HG03342 (cell line): ENCODE measurements around the gene R3HDM2.

ENCODE experiments used
- ATAC-seq: cut with Tn5 transposase; IDR thresholded peaks from one replicate; pipeline ENCODE4 v1.9.1; 2021; ENCODE audit warnings: mild to moderate bottlenecking, moderate library complexity; ENCODE audit not compliant: unreplicated experiment

Gene R3HDM2

DNA sequence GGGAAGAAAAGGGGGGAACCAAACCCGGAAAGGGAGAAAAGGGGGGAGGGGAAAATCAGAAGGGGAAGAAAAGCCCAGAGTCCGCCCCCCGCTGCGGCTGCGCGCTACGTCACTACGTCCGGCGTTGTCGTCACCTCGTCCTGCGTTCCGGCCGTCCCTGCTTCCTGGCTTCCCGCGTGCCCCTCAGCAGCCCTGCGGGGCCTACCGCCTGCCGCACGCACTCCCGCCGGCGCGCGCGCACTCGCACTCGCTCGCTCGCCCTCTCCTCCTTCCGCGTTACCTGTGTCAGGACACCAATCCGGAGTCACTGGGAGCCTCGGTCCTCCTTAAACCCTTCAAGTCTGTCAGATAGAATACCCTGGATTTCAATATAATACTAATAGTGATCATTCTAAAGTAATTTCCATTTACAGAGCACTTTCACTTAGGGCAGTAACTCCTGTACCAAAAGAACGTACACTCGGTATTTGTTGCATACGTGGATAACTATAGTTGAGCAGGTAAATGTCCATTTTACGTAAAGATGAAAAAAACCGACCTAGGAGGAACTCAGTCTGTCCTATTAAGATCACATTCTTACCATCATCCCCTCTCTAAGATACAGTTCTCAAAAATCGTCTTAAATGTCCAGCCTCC lies at the start of gene R3HDM2:
TSS of gene R3HDM2 (minus strand) at position 113 of the 636 bp plus-strand sequence. CDS start 120,615 bp downstream, outside the sequence.
- ATAC-seq: peak; percentile 93

DNA sequence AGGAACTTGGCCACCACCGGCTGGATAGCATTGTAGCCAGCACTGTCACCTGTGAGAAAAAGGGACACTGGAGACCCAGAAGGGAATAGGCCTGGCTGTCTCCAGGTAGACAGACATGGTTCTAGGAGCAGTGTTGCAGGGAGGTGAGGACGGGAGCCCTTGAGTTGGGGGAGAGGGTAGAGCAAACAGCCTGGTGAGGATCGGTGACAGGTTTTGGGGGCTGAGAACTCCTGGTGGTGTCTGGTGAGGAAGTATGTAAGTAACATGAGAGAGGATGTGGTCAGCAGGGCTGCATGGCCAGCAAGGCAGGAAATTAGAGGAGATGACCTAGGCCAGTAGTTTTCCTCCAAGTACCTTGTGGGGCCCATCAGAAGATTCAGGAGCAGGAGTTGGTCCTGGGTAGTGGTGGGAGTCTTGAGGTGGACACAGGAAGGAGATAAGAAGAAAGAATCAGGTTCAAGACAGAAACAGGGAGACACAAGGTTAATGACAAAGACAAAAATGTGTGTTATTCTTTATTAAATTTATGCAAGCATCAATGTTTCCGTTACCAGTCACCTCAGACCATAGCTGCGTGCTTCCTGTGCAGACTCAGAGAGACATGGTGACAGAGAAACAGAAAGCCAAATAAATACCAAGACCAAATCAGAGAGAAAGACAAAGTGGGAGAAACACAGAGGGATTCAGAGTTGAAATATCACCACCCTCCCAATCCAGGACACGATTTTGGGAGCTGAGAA lies 48.7 kb upstream of the R3HDM2 start, which contains the start of gene ARHGAP9:
TSS of gene ARHGAP9 (minus strand) at position 491 of the 740 bp plus-strand sequence. CDS start at position 31, 460 bp downstream.
- peak; percentile 37 for ATAC-seq

DNA sequence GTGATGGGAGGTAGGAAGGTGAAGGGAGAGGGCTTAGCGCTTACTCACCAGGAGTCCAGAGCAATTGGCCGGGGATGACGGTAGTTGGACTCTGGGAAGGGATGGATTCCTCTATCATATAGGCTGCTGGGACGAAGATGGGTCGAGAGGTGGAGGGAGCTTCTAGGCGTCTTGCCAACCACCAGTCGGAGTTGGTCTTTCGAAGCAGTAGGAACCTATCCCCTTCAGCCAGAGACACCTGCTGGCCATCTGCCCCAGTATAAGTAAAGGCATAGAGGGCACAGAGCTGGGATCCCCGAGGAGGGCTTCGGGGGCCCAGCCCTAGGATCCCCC lies 48.2 kb upstream of the R3HDM2 start:
- no peak for ATAC-seq

DNA sequence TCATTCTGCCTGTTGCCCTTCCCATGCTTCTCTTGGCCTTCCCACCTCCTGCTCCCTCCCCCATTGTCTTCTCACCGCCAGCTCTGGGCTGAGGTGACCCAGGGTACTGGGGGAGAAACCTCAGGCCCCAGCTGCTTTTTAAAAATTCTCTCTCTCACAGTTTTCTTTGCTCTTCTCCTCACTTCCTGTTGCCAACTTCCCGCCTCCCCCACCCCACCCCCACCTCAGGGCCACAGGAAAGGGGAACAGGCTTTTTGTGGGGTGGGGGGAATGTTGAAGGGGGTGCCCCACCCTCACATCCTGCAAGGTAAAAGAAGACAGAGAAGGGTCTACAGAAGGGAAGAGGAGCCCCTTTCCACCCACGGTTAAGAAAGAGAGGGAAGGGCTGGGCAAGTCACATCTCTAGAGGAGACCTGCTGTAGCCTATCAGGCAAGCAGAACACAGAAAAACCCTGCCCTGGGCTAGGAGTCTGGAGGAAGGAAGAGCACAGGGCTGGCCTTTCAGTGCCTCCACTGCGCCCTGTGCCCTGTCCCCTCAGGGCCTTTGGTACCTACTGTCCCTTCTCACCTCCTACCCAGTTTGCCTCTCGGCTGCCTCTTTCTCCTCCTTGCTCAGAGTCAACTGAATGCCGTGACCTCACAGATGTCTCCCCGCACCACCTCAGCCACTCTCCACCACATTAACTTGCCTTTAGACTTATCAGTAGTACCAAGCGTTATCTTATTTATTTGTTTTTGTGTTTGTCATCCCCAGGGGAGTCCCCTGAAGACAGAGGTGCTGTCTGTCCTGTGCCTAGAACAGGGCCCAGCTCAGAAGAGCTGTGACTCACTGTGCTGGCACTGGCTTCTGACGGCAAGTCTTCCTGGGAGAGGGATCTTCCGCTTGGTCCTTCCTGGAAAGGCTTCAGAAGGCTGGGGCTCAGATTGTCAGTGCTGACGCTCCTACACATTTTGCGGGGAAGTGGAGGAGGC lies 47.2 kb upstream of the R3HDM2 start:
- ATAC-seq: peak; percentile 36

DNA sequence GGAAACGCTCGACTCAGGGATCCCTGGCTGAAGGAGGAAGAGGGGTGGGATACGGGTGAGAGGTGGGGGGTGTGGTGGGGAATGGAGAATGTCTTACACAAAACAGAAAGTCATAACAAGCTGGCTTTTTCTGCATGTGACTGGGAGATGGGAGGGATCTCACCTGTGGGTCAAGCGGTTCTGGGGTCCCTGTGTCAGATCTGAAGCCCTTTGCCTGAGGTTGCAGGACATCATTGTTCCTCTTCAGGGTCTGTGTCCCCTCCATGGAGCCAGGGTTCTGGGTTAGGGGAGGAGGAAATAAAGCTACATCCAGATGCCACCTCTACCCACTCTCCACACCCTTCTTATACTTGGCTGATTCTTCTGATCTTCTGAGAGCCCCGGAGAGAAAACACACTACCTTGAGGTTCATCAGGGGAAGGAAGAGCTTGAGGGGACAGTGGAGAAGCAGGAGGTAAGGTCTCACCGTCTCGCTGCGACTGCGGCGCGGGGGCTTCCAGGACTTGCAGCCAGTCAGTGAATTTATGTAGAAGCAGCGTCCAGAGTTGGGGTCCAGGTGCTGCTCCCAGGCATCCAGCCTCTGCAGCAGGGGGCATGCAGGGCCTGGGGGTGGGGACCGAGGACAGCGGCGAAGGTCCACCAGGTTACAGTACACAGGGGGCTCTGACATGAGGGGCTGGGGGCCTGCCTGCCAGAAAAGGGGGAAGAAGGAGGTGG lies 46.3 kb upstream of the R3HDM2 start:
- no peak for ATAC-seq

DNA sequence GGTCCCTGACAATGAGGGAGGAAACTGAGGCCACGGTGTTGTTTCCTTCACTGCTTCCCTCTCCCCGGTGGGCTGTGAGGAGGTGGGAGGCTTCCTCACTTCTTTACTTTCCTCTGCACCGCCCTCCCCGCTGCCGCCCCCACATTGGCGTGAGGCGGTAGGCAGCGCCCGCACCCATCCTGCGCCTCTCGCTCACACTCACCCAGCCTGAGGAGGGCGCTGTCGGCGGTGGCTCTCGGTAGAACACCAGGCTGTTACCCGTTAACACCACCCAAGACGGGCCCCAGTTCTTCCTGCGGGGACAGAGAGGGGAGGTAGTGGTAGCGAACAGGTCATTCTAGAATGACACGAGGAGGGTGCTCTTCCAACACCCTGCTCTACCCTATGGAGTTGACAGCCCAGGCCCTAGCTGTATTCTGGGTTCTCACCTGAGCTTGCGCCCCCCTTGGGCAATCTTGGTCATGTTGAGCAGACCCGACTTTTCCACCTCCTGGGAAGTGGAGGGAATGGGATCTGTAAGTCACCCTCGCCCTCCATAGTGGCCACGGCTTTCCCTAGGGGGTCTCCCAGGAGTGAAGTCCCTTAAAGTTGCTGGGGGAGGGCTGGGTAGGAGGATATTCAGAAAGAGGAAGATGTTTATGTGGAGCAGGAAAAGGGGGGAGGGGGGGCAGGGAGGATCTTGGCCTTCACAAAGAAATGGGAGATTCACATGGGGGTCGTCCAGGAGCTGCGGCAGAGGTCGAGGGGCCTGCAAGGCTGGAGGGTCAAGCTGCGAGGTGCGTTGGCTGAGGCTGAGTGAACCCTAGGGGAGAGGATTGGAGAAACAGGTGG lies 45.5 kb upstream of the R3HDM2 start:
- peak; percentile 48 for ATAC-seq

DNA sequence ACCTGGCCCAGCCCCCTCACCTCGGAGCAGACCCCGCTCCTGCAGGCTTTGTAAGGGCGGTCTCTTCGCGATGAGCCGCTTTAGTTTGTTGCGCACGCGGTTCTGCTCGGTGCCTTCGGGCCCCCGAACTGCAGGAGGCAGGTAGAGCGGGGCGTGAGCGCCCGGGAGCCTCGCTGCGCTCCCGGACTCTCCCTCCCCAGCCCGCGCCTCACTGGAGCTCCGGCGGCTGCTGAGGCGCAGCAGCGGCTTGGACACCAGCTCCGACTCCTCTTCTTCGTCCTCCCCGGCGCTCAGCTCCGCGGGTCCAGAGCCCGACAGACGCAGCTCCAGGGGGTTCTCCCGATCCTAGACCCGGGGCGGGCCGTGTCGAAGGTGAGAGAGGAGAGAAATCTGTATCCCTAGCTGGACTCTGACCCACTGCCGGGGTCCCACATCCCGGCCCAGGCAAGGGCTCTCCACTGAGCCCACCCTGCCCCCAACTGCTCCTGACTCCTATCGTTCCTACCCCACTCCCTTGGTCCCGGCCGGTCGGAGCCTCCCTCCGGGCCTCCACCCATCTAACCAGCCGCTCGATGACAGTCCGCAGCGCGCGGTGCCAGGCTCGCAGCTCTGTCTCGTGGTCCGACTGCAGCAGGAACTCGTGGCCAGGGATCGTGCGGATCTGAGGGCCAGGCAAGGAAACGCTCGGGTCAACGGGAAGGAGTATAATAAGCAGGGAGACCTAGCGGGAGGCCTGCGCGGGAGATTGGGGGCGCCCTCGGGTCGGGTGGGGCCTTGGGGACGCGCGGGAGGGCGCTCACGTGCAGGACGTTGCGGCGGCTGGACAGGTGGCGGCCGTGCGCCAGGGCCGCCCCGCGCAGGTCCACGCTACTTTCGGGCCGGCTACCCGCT lies 44.7 kb upstream of the R3HDM2 start:
- ATAC-seq: no peak

DNA sequence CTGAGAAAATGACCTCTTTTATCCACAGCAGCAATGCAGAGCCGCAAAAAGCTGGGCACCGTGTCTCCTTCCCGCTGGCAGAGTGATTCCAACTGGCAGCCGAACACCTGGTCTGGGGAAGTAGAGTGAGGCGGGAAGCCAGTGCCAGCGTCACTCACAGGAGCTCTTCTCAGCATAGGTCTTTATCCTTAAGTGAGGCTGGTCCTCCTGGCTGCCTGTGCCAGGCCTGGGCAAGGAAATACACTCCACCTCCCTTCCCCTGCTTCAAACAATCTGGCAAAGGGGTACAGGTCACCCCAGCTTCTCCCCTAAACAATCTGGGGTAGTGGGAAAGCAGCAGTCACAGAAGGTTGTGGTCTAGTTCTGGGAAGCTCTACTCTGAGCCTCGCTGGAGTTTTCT lies 44.0 kb upstream of the R3HDM2 start:
- no peak for ATAC-seq

DNA sequence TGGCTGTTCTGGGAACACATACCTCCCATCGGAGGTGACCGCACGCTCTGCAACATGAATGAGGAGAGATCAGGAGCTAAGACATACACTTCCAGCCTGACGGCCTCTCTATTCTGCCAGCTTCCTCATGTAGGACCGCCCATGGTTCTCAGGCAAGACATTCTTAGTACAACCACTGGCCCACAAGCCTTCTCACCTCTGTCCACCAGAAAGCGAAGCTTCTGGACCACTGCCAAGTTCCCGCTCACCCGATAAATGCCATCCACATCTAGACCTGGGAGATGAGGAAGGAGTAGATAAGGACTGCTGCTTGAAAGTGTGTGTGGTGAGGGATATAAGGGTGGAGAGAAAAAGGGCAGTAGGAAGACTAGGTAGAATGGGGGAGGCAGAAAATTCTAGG lies 43.6 kb upstream of the R3HDM2 start:
- no peak for ATAC-seq

DNA sequence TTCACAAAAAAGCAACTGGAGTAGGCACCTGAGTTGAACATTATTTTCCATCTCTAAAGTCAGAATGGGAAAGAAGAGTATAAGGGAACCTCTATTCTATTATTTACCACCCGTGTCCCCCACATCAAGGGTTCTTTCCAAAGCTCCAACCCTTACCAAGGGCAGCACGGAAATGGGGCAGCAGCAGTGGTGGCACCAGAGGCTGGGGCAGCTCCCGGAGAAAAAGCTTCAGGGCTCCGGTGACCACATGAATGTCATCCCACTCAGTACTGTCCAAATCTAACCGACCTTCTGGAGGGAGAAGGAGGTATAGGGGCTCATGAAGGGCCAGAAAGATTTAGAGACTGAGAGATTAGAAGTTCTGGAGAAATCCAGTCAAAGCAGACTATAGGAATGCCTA lies 43.0 kb upstream of the R3HDM2 start:
- ATAC-seq: no peak

DNA sequence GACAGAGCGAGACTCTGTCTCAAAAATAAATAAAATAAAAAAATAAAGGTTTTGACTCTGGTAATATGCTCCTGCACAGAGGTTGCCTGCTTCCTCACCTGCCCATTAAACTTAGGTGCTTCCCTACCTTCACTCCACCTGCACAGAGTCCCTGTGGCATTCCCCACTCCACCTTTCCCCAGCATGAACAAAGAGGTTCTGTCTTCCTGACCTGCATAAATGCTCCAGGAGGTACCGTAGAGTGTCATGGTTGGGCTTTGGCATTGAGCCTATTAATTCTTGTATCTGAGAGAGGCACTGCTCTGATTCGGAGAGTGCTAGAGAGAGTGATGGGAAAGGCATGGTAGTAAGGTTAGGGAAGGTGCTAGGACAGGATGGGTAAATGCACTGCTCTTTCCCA lies 42.5 kb upstream of the R3HDM2 start:
- no peak for ATAC-seq

DNA sequence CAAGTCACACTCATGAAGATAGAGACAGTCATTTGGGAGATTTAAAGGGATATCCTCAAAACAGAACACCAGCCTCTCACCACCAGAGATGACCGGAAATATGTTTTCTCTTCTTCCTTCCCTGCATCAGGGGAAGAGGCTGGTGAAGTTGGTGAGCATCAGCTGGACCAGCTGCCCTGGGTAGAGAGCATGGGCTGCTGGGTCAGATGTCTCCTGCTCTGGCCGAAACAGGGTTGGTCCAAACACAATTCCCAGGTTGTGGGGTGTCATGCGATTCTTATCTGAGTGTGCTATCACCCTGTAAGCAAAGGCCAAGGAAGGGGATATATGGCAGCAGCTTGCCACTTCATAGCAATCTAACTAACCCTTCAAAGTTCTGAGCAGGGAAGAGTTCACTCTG lies 41.5 kb upstream of the R3HDM2 start:
- no peak for ATAC-seq

DNA sequence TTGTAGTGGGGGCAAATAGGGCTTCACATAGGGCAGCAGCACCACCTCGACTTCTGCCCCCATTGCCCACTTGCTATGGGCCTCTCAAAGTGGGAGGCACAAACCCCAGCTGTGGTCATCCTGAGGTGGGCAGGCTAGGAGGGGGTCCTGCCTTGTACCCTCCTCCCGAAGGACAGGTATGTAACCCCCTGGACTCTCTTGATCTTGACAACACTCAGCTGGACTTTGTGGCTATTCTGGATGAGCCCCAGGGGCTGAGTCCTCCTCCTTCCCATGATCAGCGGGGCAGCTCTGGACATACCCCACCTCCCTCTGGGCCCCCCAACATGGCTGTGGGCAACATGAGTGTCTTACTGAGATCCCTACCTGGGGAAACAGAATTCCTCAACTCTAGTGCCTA lies 40.8 kb upstream of the R3HDM2 start:
- ATAC-seq: no peak

DNA sequence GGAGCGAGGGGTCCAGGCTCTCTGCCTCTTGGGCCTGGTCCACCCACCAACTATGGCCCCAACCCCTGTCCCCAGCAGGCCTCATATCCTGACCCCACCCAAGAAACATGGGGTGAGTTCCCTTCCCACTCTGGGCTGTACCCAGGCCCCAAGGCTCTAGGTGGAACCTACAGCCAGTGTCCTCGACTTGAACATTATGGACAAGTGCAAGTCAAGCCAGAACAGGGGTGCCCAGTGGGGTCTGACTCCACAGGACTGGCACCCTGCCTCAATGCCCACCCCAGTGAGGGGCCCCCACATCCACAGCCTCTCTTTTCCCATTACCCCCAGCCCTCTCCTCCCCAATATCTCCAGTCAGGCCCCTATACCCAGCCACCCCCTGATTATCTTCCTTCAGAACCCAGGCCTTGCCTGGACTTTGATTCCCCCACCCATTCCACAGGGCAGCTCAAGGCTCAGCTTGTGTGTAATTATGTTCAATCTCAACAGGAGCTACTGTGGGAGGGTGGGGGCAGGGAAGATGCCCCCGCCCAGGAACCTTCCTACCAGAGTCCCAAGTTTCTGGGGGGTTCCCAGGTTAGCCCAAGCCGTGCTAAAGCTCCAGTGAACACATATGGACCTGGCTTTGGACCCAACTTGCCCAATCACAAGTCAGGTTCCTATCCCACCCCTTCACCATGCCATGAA lies 40.3 kb upstream of the R3HDM2 start:
- ATAC-seq: no peak

DNA sequence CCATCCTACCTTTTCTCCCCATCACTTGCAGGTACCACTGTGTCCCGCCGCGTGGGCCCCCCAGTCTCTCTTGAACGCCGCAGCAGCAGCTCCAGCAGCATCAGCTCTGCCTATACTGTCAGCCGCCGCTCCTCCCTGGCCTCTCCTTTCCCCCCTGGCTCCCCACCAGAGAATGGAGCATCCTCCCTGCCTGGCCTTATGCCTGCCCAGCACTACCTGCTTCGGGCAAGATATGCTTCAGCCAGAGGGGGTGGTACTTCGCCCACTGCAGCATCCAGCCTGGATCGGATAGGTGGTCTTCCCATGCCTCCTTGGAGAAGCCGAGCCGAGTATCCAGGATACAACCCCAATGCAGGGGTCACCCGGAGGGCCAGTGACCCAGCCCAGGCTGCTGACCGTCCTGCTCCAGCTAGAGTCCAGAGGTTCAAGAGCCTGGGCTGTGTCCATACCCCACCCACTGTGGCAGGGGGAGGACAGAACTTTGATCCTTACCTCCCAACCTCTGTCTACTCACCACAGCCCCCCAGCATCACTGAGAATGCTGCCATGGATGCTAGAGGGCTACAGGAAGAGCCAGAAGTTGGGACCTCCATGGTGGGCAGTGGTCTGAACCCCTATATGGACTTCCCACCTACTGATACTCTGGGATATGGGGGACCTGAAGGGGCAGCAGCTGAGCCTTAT lies 39.6 kb upstream of the R3HDM2 start:
- ATAC-seq: no peak

DNA sequence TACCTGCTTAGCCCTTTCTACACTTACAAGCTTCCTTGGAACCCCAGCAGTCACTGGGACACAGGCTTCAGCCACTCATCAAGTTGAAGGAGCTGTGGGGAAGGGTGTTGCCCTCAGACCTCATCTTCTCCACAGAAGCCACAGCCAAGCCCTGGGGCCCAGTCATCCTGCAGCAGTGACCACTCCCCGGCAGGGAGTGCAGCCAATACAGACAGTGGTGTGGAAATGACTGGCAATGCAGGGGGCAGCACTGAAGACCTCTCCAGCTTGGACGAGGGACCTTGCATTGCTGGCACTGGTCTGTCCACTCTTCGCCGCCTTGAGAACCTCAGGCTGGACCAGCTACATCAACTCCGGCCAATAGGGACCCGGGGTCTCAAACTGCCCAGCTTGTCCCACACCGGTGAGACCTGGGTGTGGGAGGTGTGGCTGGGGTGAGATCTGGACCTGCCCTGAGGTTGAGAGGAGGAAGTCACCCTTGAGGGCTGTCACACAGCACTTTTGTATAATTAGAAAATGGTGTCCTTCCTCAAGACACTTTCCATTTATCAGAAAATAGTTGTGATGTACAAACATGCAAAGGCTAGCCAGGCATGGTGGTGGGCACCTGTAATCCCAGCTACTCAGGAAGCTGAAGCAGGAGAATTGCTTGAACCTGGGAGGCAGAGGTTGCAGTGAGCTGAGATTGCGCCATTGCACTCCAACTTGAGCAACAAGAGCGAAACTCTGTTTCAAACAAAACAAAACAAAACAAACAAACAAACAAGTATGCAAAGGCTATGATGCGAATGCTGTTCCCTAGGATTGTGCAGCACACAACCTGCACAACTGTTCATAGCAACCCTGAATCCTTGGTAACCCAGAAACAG lies 38.7 kb upstream of the R3HDM2 start:
- no peak for ATAC-seq

DNA sequence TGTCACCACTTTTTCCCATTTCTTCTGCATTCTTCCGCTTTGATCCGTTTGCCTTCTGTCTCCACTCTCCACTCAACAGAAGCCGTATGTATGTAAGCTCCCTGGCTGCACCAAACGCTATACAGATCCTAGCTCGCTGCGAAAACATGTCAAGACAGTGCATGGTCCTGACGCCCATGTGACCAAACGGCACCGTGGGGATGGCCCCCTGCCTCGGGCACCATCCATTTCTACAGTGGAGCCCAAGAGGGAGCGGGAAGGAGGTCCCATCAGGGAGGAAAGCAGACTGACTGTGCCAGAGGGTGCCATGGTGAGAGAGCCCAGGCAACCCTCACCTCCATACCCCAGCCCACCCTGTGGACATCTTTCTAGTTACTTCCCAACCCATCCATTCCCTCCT lies 37.1 kb upstream of the R3HDM2 start:
- no peak for ATAC-seq
